Sigmoid colon (tissue), 7 donors: Measurements from ENCODE around the gene FGF19. TPM values are rescaled to one million over a fixed set of nuclear protein-coding genes. Genes with fewer than 3 reads are reported as not detected.

ENCODE experiments used
- DNase-seq: peaks from one replicate; pipeline ENCODE4 v3.0.0-alpha.2; 2019
- H3K27ac ChIP-seq, 4 donors: fragments of 200-600 bp; sonication (generic); one replicate each; pipeline ENCODE4 v1.5.1; 2016 to 2019; ENCODE audit warnings: mild to moderate bottlenecking in 1 of 4
- H3K27me3 ChIP-seq, 3 donors: fragments of 200-600 bp; sonication (generic); one replicate each; pipeline ENCODE4 v1.5.1; 2019; ENCODE audit warnings: mild to moderate bottlenecking in 1 of 3
- H3K36me3 ChIP-seq, 4 donors: fragments of 200-600 bp; sonication (generic); one replicate each; pipeline ENCODE4 v1.5.1; 2016 to 2019
- H3K4me1 ChIP-seq, 4 donors: fragments of 200-600 bp; sonication (generic); one replicate each; pipeline ENCODE4 v1.5.1; 2017 to 2019
- H3K4me3 ChIP-seq, 4 donors: fragments of 200-600 bp; sonication (generic); one replicate each; pipeline ENCODE4 v1.5.1; 2017 to 2019; ENCODE audit warnings: mild to moderate bottlenecking in 2 of 4, moderate library complexity in 1 of 4
- H3K9me3 ChIP-seq, 4 donors: fragments of 200-600 bp in 3 of 4; sonication (generic) in 3 of 4; one replicate each; pipeline versions ENCODE4 v1.5.1 to v1.6.1; 2013 to 2019
- CTCF ChIP-seq, 4 experiments: fragments of 450-650 bp in 3 of 4; fragments of 200-600 bp in 1 of 4; IDR thresholded peaks; one replicate each; pipeline ENCODE4 v1.5.1; 2016 to 2019; ENCODE audit warnings: antibody characterized with exemption in 4 of 4, mild to moderate bottlenecking in 3 of 4, moderate library complexity in 2 of 4
- EP300 ChIP-seq, 4 donors: sonication (generic); formaldehyde crosslinking; IDR thresholded peaks; one replicate each; pipeline ENCODE4 v1.6.1; 2017; ENCODE audit warnings: antibody characterized with exemption in 4 of 4
- POLR2A ChIP-seq, 2 donors: fragments of 450-650 bp; IDR thresholded peaks; one replicate each; pipeline ENCODE4 v1.6.1; 2016; ENCODE audit warnings: antibody characterized with exemption in 2 of 2, mild to moderate bottlenecking in 2 of 2, moderate library complexity in 2 of 2
- POLR2AphosphoS5 ChIP-seq, 4 donors: sonication (generic); formaldehyde crosslinking; IDR thresholded peaks; one replicate each; pipeline ENCODE4 v1.6.1; 2017; ENCODE audit warnings: antibody characterized with exemption in 4 of 4
- WGBS, 2 donors: extraction: QIAGEN DNeasy Blood & Tissue Kit; methylation state at CpG; one replicate each; pipeline ENCODE4 v1.1.7; 2013; 5-methylcytosine and 5-hydroxymethylcytosine counted together
- intact Hi-C: fragments of 100-400 bp; cut with DNase I; formaldehyde crosslinking; loops from one replicate; pipeline ENCODE4 v1.15.1; 2023
- polyA plus RNA-seq, 3 donors: library from polyadenylated mRNA; stranded (reverse); fragments of 200-250 nt; gene quantifications; one replicate each; pipeline ENCODE4 v1.2.3, GENCODE V29; 2013
- total RNA-seq, 4 donors: library from RNA; depleted of rRNA; stranded (reverse); fragments of >200 nt; gene quantifications; one replicate each; pipeline ENCODE4 v1.1.0, GENCODE V29; 2016
- donor health status: healthy with polysubstance abuse.
- donor health status: Bipolar disorder and iron deficiency.
- donor health status: healthy.

FGF19 gene
- total and polyA plus RNA-seq, 7 donors: not detected

- Histone ChIP-seq H3K36me3 (peaks cover 0 to 75% (median 15%) of the 10 kb centered on the region in 4 donors), H3K27ac (no peak overlapping the region), H3K27me3 (no peaks in the 10 kb centered on the region), H3K4me1 (peaks cover 0 to 6% (median 2%) of the 10 kb centered on the region in 4 donors), H3K4me3 (no peak overlapping the region), H3K9me3 (no peaks in the 10 kb centered on the region)
- DNase-seq: peak; percentile 42
- WGBS, 2 donors: 94 to 95% methylated on average over 8 of the region's 8 CpGs
- intact Hi-C loops: no loop called here
- TF ChIP-seq POLR2AphosphoS5 (IDR thresholded peaks at IDR 0.05) (no peak), EP300 (IDR thresholded peaks at IDR 0.05) (no peak), CTCF (IDR thresholded peaks at IDR 0.05) (no peak), POLR2A (IDR thresholded peaks at IDR 0.05) (no peak)
Measured at GRCh38 chr11:69664901-69665300, 38.9 kb downstream of the FGF19 start.

- Histone ChIP-seq H3K36me3 (peaks cover 0 to 71% (median 13%) of the 10 kb centered on the region in 4 donors), H3K27me3 (no peaks in the 10 kb centered on the region), H3K9me3 (no peaks in the 10 kb centered on the region), H3K4me3 (no peak overlapping the region), H3K4me1 (no peaks in the 10 kb centered on the region), H3K27ac (no peak overlapping the region)
- WGBS, 2 donors: 94 to 96% methylated on average over 17 of the region's 17 CpGs
- no peak for TF ChIP-seq POLR2A (IDR thresholded peaks at IDR 0.05)
- DNase-seq: peak; percentile 51
- intact Hi-C loops: no loop called here
Measured at GRCh38 chr11:69664103-69664775, 39.6 kb downstream of the FGF19 start.

- no peaks in the 10 kb centered on the region for H3K9me3 ChIP-seq
- H3K27ac ChIP-seq: no peak overlapping the region
- H3K4me1 ChIP-seq: peaks cover 0 to 3% (median 0%) of the 10 kb centered on the region in 4 donors
- WGBS, 2 donors: 93 to 95% methylated on average over 6 of the region's 6 CpGs
- peaks cover 0 to 65% (median 13%) of the 10 kb centered on the region in 4 donors for H3K36me3 ChIP-seq
- no peak overlapping the region for H3K4me3 ChIP-seq
- no peaks in the 10 kb centered on the region for H3K27me3 ChIP-seq
- intact Hi-C loops: no loop called here
- TF ChIP-seq CTCF (IDR thresholded peaks at IDR 0.05) (no peak), EP300 (IDR thresholded peaks at IDR 0.05) (no peak)
- DNase-seq: peak; percentile 22
Measured at GRCh38 chr11:69663326-69663725, 40.5 kb downstream of the FGF19 start.

GRCh38 chr11:69662806-69663205, 41.0 kb downstream of the FGF19 start:
- Histone ChIP-seq H3K27me3 (no peaks in the 10 kb centered on the region), H3K4me1 (peaks cover 0 to 8% (median 2%) of the 10 kb centered on the region in 4 donors), H3K27ac (no peak overlapping the region), H3K36me3 (peaks cover 0 to 60% (median 13%) of the 10 kb centered on the region in 4 donors), H3K9me3 (no peaks in the 10 kb centered on the region), H3K4me3 (no peak overlapping the region)
- peak; percentile 40 for DNase-seq
- no peak for TF ChIP-seq POLR2AphosphoS5 (IDR thresholded peaks at IDR 0.05)
- no peak for TF ChIP-seq POLR2A (IDR thresholded peaks at IDR 0.05)
- TF ChIP-seq CTCF (IDR thresholded peaks at IDR 0.05): no peak
- no peak for TF ChIP-seq EP300 (IDR thresholded peaks at IDR 0.05)
- 95% methylated on average over 13 of the region's 13 CpGs for WGBS, 2 donors
- intact Hi-C loops: no loop called here

- no peak for TF ChIP-seq EP300 (IDR thresholded peaks at IDR 0.05)
- no peak for TF ChIP-seq POLR2A (IDR thresholded peaks at IDR 0.05)
- TF ChIP-seq POLR2AphosphoS5 (IDR thresholded peaks at IDR 0.05): no peak
- no peak for TF ChIP-seq CTCF (IDR thresholded peaks at IDR 0.05)
- no peaks in the 10 kb centered on the region for H3K27me3 ChIP-seq
- 87 to 90% methylated on average over 16 of the region's 16 CpGs for WGBS, 2 donors
- peaks cover 0 to 10% (median 3%) of the 10 kb centered on the region in 4 donors for H3K4me1 ChIP-seq
- H3K9me3 ChIP-seq: no peaks in the 10 kb centered on the region
- intact Hi-C loops: no loop called here
- no peak for DNase-seq
- H3K36me3 ChIP-seq: peaks cover 0 to 54% (median 13%) of the 10 kb centered on the region in 4 donors
- no peak overlapping the region for H3K4me3 ChIP-seq
- H3K27ac ChIP-seq: no peak overlapping the region
Measured at GRCh38 chr11:69662021-69662698, 41.7 kb downstream of the FGF19 start.
